Heart left ventricle (tissue), 13 donors: ENCODE data around the gene RASEF.

Experiments
- POLR2A ChIP-seq, 2 donors: fragments of 450-650 bp; IDR thresholded peaks; one replicate each; pipeline ENCODE4 v1.6.1; 2017; ENCODE audit warnings: antibody characterized with exemption in 2 of 2, mild to moderate bottlenecking in 2 of 2, moderate library complexity in 2 of 2
- TF ChIP-seq, protein P1 (sequence below), 12 donors: fragments of 200-600 bp; sonication (generic) in 4 of 12; IDR thresholded peaks; one replicate each; pipeline versions ENCODE4 v1.5.0 to v1.8.0; 2018 to 2022; ENCODE audit warnings: antibody characterized with exemption in 12 of 12, mild to moderate bottlenecking in 5 of 12
- donor health status: ischemic (EF 13 %, LVEDD 7.1; RV severe dilation, severe dysfunction).
- donor health status: DM: no; HTN: yes; CAD: no.
- donor health status: DM: no; HTN: no; CAD: no.
- donor health status: ischemic (EF 25% LVEDD 6.9; RV normal size, moderate dysfunction).
- donor health status: ischemic (EF 25% LVEDD 5.7; RV mildly dilated, moderate dysfunction).
- donor health status: ischemic (EF 35%, LVEDD 5.7; RV mildly dilated, moderate dysfunction).
- donor health status: nonischemic (EF 11% LVEDD 7.7; RV severe dilation, severe dysfunction).
- donor health status: DM: yes; HTN: yes; CAD: no.
- donor health status: PGD.
- donor health status: ischemic (EF 29% LVEDD 5.4; RV normal size, mild dysfunction).
- donor health status: nonischemic (EF 23%, LVEDD 6.1; RV moderate dilation, normal function).

GRCh38 chr9:83005361-83005760, 57.6 kb downstream of the RASEF start:
- TF ChIP-seq, protein P1, sequence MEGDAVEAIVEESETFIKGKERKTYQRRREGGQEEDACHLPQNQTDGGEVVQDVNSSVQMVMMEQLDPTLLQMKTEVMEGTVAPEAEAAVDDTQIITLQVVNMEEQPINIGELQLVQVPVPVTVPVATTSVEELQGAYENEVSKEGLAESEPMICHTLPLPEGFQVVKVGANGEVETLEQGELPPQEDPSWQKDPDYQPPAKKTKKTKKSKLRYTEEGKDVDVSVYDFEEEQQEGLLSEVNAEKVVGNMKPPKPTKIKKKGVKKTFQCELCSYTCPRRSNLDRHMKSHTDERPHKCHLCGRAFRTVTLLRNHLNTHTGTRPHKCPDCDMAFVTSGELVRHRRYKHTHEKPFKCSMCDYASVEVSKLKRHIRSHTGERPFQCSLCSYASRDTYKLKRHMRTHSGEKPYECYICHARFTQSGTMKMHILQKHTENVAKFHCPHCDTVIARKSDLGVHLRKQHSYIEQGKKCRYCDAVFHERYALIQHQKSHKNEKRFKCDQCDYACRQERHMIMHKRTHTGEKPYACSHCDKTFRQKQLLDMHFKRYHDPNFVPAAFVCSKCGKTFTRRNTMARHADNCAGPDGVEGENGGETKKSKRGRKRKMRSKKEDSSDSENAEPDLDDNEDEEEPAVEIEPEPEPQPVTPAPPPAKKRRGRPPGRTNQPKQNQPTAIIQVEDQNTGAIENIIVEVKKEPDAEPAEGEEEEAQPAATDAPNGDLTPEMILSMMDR (IDR thresholded peaks at IDR 0.05), result no peak
- TF ChIP-seq POLR2A (IDR thresholded peaks at IDR 0.05), result no peak
